GM23338 (cell line): ENCODE measurements around the gene DDX60.

Source experiments
- CREB1 ChIP-seq: fragments of 250-450 bp; sonication (Bioruptor Pico); IDR thresholded peaks from 2 replicates; pipeline ENCODE4 v1.5.0; 2020; ENCODE audit warnings: low read depth, mild to moderate bottlenecking, moderate library complexity
- EZH2 ChIP-seq: fragments of 200-600 bp; sonication (generic); IDR thresholded peaks from one replicate; pipeline ENCODE4 v1.8.0; 2017; ENCODE audit warnings: antibody characterized with exemption, mild to moderate bottlenecking, low read depth; ENCODE audit not compliant: unreplicated experiment
- EZH2phosphoT487 ChIP-seq: fragments of 200-600 bp; sonication (generic); IDR thresholded peaks from one replicate; pipeline ENCODE4 v1.8.1; 2018; ENCODE audit warnings: antibody characterized with exemption; ENCODE audit not compliant: unreplicated experiment
- JUNB ChIP-seq: IDR thresholded peaks from one replicate; pipeline ENCODE4 v1.6.1; 2016; ENCODE audit warnings: antibody characterized with exemption; ENCODE audit not compliant: unreplicated experiment
- POLR2AphosphoS5 ChIP-seq: IDR thresholded peaks from 2 replicates; pipeline ENCODE4 v1.6.1; 2016; ENCODE audit warnings: antibody characterized with exemption, low read depth
- TF ChIP-seq, protein P1 (sequence below), 2 experiments: fragments of 200-600 bp in 1 of 2; sonication (generic) in 1 of 2; conservative IDR thresholded peaks; 2 replicates each; pipeline versions ENCODE4 v1.5.1 to v1.6.1; 2016 to 2017; ENCODE audit warnings: antibody characterized with exemption in 2 of 2, low read depth in 2 of 2, mild to moderate bottlenecking in 2 of 2, moderate library complexity in 1 of 2
- TF ChIP-seq, protein P2 (sequence below): IDR thresholded peaks from one replicate; pipeline ENCODE4 v1.6.1; 2018; ENCODE audit warnings: antibody characterized with exemption; ENCODE audit not compliant: unreplicated experiment
- TF ChIP-seq, protein P3 (sequence below): IDR thresholded peaks from 2 replicates; pipeline ENCODE4 v1.6.1; 2016; ENCODE audit warnings: antibody characterized with exemption

DNA sequence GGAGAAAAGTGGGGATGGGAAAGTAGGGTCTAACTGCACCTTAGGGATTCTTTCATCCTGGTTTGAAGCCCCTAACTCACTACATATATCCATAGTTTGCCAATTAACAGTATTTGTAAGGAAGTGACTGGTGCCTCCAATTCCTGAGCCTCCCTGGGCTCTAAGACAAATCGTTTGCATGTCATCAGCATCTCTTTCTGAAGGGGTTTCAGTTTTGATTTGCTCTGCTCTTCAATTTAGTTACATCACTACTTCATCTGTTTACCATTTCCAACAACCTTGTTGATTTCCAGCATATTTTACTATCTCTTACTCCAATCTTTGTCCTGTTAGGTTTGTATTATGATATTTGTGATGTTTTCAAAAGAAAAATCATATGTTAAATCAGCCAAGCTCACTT is 15.5 kb upstream of the DDX60 start:
- TF ChIP-seq EZH2 = no peak
- TF ChIP-seq, protein P1, sequence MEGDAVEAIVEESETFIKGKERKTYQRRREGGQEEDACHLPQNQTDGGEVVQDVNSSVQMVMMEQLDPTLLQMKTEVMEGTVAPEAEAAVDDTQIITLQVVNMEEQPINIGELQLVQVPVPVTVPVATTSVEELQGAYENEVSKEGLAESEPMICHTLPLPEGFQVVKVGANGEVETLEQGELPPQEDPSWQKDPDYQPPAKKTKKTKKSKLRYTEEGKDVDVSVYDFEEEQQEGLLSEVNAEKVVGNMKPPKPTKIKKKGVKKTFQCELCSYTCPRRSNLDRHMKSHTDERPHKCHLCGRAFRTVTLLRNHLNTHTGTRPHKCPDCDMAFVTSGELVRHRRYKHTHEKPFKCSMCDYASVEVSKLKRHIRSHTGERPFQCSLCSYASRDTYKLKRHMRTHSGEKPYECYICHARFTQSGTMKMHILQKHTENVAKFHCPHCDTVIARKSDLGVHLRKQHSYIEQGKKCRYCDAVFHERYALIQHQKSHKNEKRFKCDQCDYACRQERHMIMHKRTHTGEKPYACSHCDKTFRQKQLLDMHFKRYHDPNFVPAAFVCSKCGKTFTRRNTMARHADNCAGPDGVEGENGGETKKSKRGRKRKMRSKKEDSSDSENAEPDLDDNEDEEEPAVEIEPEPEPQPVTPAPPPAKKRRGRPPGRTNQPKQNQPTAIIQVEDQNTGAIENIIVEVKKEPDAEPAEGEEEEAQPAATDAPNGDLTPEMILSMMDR (conservative IDR thresholded peaks at IDR 0.05; ENCODE audit: low read depth in 2 of 2) = no peak
- TF ChIP-seq POLR2AphosphoS5 = no peak
- TF ChIP-seq EZH2phosphoT487 = no peak
- TF ChIP-seq CREB1 = no peak
- TF ChIP-seq, protein P2, sequence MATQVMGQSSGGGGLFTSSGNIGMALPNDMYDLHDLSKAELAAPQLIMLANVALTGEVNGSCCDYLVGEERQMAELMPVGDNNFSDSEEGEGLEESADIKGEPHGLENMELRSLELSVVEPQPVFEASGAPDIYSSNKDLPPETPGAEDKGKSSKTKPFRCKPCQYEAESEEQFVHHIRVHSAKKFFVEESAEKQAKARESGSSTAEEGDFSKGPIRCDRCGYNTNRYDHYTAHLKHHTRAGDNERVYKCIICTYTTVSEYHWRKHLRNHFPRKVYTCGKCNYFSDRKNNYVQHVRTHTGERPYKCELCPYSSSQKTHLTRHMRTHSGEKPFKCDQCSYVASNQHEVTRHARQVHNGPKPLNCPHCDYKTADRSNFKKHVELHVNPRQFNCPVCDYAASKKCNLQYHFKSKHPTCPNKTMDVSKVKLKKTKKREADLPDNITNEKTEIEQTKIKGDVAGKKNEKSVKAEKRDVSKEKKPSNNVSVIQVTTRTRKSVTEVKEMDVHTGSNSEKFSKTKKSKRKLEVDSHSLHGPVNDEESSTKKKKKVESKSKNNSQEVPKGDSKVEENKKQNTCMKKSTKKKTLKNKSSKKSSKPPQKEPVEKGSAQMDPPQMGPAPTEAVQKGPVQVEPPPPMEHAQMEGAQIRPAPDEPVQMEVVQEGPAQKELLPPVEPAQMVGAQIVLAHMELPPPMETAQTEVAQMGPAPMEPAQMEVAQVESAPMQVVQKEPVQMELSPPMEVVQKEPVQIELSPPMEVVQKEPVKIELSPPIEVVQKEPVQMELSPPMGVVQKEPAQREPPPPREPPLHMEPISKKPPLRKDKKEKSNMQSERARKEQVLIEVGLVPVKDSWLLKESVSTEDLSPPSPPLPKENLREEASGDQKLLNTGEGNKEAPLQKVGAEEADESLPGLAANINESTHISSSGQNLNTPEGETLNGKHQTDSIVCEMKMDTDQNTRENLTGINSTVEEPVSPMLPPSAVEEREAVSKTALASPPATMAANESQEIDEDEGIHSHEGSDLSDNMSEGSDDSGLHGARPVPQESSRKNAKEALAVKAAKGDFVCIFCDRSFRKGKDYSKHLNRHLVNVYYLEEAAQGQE = no peak
- no peak for TF ChIP-seq JUNB
- TF ChIP-seq, protein P3, sequence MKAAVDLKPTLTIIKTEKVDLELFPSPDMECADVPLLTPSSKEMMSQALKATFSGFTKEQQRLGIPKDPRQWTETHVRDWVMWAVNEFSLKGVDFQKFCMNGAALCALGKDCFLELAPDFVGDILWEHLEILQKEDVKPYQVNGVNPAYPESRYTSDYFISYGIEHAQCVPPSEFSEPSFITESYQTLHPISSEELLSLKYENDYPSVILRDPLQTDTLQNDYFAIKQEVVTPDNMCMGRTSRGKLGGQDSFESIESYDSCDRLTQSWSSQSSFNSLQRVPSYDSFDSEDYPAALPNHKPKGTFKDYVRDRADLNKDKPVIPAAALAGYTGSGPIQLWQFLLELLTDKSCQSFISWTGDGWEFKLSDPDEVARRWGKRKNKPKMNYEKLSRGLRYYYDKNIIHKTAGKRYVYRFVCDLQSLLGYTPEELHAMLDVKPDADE = no peak
